GM06990 (cell line): ENCODE results near the gene NKAIN4.
A peak's percentile ranks its signal among the peaks of the same experiment; 100 is the strongest.
"Not testable (repeated sequence)": the region's sequence is repeated elsewhere in the genome, so short reads cannot be mapped to it uniquely, and the experiment has no call there.

ENCODE experiments used
- DNase-seq: peaks from one replicate; pipeline ENCODE4 v3.0.0-alpha.2; 2011; ENCODE audit not compliant: insufficient read length; ENCODE audit errors: extremely low read depth
- H3K27me3 ChIP-seq: replicated peaks from 2 replicates; pipeline ENCODE4 v1.6.0; 2011; ENCODE audit warnings: low read length; ENCODE audit not compliant: control insufficient read depth, insufficient read depth
- H3K36me3 ChIP-seq: 2 replicates; pipeline ENCODE4 v1.5.1; 2011; ENCODE audit warnings: low read length; ENCODE audit not compliant: control insufficient read depth, insufficient read depth
- H3K4me3 ChIP-seq: replicated peaks from 2 replicates; pipeline ENCODE4 v1.5.1; 2011; ENCODE audit warnings: low read depth, mild to moderate bottlenecking, control low read depth, low read length
- CTCF ChIP-seq: IDR thresholded peaks from 2 replicates; pipeline ENCODE4 v1.5.1; 2011; ENCODE audit warnings: low read length, control low read depth, mild to moderate bottlenecking, inconsistent platforms; ENCODE audit not compliant: insufficient read depth, poor library complexity, severe bottlenecking

NKAIN4 gene

GRCh38 chr20:63251350-63251749, 2.9 kb downstream of the NKAIN4 start:
- H3K36me3 ChIP-seq, DNase-seq, H3K4me3 ChIP-seq, H3K27me3 ChIP-seq: not testable (repeated sequence)
- peak; percentile 31 for TF ChIP-seq CTCF

DNA sequence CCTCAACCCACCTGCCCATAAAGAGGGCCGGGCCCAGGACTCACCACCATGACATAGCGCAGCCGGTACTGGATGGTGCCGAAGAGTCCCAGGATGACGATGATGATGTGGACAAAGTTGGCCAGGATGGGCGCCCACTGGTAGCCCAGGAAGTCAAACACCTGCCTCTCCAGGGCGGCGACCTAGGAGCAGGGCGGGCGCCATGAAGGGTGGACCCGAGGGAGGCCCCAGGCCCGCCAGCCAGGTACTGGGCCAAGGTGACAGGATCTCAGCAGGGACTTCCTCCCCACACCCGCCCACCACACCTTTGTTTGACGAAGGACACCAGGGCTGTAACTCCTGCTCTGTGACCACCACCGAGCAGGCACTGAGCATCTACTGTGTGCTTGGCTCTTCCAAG, 4.4 kb downstream of the NKAIN4 start:
- TF ChIP-seq CTCF, result no peak
- no peak for DNase-seq
- H3K27me3 ChIP-seq, result peaks cover 3% of the 10 kb centered on the region
- no peaks in the 10 kb centered on the region for H3K36me3 ChIP-seq
- no peak overlapping the region for H3K4me3 ChIP-seq

DNA sequence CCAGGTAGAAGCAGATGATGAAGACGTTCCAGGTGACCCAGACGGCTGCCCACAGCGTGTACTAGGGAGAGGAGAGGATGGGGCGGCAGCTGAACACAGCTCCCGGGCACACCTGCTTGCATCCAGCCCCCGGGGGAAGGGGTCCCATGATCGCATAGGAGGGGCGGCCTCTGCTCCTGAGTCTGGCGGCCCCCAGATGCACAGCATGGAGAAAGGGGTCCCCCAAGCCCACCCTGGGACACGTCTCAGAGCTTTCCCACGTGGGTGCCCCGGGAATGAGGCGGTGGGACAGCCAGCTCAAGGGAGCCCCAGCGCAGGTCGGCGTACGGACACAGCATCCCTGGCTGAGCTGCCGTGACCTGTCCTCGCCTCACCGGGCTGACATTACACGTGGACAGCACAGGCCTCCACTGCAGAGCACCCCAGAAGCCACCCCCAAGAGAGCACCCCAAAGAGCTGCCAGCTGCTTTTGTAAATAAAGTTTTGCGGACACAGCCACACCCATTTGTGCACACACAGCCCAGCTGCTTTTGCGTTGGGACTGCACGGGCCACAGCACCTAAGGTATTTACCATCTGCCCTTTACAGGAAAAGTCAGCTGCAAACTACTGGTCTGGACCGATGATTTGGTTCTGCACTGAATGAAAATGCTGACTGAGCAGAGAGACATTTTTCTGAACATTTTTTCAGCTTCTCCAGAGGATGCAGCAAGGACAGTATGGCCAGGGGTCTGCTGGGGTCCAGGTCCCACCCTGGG, 5.2 kb downstream of the NKAIN4 start:
- no peak overlapping the region for H3K4me3 ChIP-seq
- H3K36me3 ChIP-seq, result no peaks in the 10 kb centered on the region
- no peak for TF ChIP-seq CTCF
- H3K27me3 ChIP-seq, result peaks cover 3% of the 10 kb centered on the region
- DNase-seq, result no peak

- TF ChIP-seq CTCF, result no peak
- Histone ChIP-seq H3K36me3 (no peaks in the 10 kb centered on the region), H3K27me3 (peaks cover 2% of the 10 kb centered on the region), H3K4me3 (no peak overlapping the region)
- DNase-seq, result no peak
Measured at GRCh38 chr20:63247671-63248228, 6.5 kb downstream of the NKAIN4 start.

DNA sequence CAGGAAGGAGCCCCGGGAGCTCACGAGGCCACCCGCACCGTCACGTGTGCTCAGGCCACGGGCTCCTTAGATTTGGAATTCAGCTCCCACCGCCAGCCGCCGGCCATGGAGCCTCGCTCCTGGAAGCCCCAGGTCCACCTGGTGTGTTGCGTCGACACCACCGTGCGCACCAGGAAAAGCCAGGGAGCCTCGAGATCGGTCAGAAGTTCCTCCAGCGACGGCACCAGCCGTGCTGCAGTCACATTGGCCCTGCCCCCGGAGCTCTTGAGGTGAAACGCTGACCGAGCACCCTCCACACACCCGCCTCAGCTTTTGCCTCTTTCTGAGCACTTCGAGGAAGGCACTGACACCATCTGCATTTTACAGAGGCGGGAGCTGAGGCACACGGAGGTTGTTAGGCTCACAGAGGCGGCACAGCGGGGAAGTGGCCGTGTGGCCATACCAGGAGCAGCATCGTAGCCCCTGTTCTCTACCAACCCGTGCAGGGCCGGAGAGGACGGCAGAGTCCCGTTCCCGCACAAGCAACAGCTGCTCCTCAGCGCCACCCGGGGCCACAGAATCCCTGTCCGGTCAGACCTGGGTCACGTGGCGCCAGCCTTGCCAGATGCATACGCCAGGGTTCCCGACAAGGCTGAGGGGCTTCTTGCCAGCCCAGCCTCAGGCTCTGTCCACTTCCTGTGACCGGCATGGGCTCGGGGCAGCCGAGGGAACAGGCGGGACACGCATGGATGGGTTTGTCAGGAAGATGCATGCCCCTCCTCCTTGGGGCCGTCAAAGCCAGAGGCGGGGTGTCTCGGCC, 7.6 kb downstream of the NKAIN4 start:
- Histone ChIP-seq H3K36me3 (no peaks in the 10 kb centered on the region), H3K27me3 (no peaks in the 10 kb centered on the region; the same call in 1 of the 2 replicates), H3K4me3 (no peak overlapping the region)
- no peak for TF ChIP-seq CTCF
- DNase-seq, result no peak
